ENCODE results near the gene OSBP2.

- TF ChIP-seq CTCF (IDR thresholded peaks at IDR 0.05) (no peak), POLR2A (IDR thresholded peaks at IDR 0.05) (no peak)
Observed at GRCh38 chr22:30894371-30894740, 199.7 kb downstream of the OSBP2 start.
